Measurements from ENCODE around the gene ABL2.
A peak's percentile ranks its signal among the peaks of the same experiment; 100 is the strongest.
"Not testable (repeated sequence)": the region's sequence is repeated elsewhere in the genome, so short reads cannot be mapped to it uniquely, and the experiment has no call there.

The ABL2 gene

DNA sequence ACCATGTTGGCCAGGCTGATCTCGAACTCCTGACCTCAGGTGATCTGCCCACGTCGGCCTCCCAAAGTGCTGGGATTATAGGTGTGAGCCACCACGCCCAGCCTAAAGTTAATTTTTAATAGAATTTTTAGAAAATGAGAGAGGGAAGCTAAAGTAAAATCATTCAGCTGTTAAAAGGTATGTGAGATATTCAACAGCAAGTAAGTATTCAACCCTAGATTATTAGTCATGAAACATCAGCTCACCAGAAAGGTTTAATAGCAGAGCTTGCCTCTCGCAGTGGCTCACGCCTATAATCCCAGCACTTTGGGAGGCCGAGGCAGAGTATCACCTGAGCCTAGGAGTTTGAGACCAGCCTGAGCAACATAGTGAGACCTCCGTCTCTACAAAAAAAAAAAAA is 5.0 kb downstream of the ABL2 start:
- H3K4me3 ChIP-seq, H3K27ac ChIP-seq: not testable (repeated sequence)

DNA sequence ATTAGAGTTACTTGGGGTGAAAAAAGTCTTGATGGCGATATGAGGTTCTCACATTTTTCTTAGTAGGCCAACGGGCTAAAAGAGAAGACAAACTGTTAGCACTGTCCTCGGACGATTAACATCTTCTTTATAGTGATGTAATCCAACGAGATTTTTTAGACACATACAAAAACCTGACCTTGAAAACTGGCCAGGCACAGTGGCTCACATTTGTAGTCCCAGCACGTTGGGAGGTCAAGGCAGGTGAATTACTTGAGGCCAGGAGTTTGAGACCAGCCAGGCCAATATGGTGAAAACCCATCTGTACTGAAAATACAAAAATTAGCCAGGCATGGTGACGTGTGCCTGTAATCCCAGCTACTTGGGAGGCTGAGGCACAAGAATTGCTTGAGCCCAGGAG is 8.4 kb downstream of the ABL2 start:
- not testable (repeated sequence) for H3K27ac ChIP-seq, H3K4me3 ChIP-seq

DNA sequence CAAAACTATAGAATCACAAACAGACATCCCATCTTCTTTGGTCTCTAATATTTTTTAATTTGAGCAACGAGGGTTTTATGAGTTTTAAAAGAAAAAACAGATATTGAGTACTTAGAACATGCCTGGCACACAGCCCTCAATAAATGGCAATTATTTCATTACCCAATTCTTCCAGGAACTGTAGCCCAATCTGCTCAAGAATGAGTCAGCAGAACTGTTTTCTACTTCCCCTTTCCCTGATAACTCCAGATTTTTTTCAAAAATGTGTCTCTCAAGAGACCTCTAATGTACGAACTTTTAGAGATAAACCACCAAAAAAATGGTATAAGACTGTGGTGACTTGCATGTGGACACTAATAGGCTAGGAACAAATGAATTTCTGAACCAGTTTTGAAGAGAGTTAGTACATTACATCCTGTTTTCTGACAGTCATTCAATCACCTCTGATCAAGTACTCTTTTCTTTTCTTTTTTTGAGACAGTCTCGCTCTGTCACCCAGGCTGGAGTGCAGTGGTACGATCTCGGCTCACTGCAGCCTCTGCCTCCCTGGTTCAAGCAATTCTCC is 11.5 kb downstream of the ABL2 start:
- no peak overlapping the region for H3K4me3 ChIP-seq

DNA sequence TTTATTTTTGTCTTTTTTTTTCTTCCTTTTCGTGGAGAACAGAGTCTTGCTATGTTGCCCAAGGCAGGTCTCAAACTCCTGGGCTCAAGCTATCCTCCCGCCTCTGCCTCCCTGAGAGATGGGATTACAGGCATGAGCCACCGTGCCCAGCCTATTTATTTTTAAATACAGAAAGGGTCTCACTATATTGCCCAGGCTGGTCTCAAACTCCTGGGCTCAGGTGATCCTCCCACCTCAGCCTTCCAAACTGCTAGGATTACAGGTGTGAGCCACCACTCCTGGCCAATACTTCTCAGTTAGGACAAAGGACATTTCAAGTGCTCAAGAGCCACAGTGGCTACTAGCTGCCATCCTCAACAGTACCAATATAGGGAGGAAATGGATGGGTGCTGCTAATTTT is 16.2 kb downstream of the ABL2 start:
- H3K4me3 ChIP-seq, H3K27ac ChIP-seq: not testable (repeated sequence)

More for the DNA sequence above, 11.5 kb downstream of the ABL2 start:
- peak overlapping the region in 17 of 21 experiments; percentile 10 to 78 (median 56) for H3K27ac ChIP-seq

DNA sequence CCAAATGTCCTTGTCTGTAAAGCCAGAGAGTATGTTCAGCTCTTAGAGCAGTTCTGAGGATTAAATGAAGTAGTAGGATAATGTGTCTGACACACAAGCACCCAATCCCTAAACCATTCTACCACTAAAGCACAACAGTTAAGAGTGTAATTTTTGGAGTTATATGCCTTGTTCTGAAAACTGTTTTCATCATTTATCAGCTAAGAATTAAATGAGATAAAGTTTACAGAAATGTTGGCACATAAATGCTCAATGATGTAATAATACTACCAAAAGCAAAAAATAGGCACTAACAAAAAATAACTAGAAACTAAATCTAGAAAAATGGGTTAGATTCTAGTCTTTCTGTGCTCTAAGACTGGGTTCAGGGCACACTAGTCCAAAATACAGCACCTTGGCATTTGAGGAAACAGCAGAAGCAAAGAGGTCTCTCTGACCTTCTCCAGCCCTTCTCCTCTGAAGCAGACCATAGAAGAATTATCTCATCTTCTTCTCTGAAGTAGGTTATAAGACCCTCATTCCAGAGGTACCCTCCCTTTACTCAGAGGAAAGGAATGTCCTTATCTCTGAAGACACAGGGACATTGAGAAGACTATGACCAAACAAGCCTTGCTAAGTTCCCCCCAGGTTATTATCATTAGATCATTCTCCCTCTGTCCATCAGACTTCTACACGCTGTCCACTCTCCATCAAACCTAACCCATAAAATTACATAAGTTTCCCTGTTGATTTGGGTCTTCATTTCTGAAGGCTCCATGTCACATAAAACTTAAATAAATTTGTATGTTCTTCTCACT is 20.6 kb downstream of the ABL2 start:
- no peak overlapping the region for H3K27ac ChIP-seq

DNA sequence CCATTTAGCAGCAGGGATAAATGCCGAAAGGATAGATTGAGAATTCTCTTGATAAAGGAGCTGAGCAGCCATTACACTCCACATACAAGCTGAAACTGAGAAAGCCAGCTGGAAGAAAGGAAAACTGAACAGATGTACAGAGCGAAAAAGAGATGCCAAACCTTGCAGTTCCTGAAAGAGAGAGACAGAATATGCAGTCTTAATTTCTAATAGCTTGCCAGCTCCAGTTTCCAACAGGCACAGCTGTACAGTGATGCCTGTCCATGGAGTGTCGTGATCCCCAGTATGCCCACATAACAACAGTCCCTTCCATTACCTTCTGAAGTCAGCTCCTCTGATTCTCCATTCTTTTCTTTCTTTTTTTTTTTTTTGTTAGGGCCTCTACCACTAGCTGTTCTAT is 22.7 kb downstream of the ABL2 start:
- Histone ChIP-seq H3K4me3 (no peak overlapping the region), H3K27ac (no peak overlapping the region)

More for the DNA sequence above, 20.6 kb downstream of the ABL2 start:
- no peak overlapping the region for H3K4me3 ChIP-seq

DNA sequence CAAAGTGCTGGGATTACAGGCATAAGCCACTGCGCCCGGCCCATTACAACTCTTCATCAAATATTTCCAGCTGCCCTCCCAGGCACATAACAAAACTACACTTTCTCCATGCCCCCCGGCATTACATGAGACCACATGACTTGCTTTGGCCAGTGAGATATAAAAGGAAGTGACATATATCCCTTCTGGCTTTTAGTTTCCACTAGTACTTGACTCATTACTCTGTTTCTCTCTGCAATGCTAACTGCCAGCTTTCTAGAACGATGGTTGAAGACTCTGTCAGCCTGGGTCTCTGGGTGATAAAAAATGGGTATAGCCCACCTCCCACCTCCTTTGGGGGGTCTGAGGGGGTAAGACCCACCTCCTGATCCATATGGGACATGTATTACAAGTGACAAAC is 24.2 kb downstream of the ABL2 start:
- no peak overlapping the region for H3K27ac ChIP-seq
- H3K4me3 ChIP-seq: no peak overlapping the region

DNA sequence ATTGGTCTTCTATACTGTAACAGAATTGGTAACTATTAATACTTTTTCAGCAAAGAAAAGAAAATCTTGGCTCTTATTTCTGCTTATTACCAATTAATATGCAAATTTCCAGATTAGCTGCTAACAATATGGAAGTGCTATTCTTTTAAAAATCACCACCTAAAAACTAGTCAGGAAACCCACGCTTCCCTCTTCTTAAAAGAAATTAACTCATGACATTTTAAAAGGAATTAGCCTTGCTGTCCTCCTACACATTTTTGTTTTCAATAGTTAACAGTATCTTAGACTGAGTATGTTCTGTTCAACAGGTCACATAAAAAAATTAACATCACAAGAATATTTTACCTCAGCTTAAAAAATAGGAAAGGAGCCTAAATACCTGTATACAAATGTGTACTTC is 27.3 kb downstream of the ABL2 start:
- H3K4me3 ChIP-seq: no peak overlapping the region
- H3K27ac ChIP-seq: no peak overlapping the region

DNA sequence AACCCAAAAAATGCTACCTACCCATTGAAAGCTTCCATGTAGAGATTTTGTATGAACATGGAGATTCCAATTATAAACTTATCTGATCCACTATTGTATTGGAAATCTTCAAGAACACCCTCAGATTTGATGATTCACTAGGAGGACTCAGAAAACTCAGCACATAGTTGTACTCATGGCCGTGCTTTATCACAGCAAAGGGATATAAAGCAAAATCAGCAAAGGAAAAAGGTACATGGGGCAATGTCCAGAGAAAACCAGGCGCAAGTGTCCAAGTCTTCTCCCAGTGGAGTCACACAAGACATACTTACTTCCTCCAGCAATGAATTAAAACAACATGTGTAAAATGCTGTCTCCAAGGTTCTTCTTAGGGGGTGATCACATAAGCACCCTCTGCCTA is 28.9 kb downstream of the ABL2 start:
- H3K4me3 ChIP-seq: no peak overlapping the region
- no peak overlapping the region for H3K27ac ChIP-seq

DNA sequence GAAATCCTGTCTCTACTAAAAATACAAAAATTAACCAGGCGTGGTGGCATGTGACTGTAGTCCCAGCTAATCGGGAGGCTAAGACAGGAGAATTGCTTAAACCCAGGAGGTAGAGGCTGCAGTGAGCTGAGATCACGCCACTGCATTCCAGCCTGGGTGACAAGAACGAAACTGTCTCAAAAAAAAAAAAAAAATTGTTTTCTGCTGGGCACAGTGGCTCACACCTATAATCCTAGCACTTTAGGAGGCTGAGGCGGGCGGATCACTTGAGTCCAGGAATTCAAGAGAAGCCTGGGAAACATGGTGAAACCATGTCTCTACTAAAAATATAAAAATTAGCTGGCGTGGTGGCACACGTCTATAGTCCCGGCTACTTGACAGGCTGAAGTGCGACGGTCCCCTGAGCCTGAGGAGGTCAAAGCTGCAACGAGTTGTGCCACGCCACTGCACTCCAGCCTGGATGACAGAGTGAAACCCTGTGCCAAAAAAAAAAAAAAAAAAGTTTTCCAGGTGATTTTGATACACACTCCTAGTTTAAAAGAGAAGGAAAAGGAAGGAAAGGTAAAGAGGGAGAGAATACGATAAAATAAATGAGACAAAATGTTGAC is 31.7 kb downstream of the ABL2 start:
- Histone ChIP-seq H3K27ac (no peak overlapping the region), H3K4me3 (no peak overlapping the region)

DNA sequence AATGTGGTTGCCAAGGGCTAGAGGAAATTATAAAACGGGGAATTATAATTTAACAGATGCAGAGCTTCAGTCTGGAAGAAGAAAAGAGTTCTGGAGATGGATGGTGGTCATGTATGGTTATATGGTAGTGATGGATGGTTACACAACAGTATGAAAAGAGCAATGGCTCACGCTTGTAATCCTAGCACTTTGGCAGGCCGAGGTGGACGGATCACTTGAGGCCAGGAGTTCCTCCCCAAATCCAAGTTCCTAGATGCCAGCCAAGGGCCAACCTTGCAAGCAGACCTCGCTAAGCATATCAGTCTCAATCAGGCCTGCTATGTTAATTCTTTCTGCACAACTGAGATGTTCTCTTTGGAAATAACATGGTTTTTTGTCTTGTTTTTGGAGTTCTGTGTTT is 33.6 kb downstream of the ABL2 start:
- H3K4me3 ChIP-seq: not testable (repeated sequence)
- H3K27ac ChIP-seq: peak overlapping the region in 1 of 21 experiments; percentile 21

DNA sequence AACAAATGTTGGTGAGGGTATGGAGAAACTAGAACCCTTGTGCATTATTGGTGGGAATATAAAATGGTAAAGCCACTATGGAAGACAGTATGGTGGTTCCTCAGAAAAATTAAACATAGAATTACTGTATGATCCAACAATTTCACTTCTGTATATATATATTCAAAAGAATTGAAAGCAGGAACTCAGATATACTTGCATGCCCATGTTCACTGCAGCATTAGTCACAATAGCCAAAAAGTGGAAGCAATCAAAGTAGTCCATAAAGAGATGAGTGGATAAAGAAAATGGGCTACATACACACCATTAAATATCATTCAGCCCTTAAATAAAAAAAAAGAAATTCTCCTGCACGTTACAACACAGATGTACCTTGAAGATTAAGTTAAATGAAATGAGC is 34.1 kb downstream of the ABL2 start:
- Histone ChIP-seq H3K27ac (peak overlapping the region in 1 of 21 experiments; percentile 21), H3K4me3 (no peak overlapping the region)

DNA sequence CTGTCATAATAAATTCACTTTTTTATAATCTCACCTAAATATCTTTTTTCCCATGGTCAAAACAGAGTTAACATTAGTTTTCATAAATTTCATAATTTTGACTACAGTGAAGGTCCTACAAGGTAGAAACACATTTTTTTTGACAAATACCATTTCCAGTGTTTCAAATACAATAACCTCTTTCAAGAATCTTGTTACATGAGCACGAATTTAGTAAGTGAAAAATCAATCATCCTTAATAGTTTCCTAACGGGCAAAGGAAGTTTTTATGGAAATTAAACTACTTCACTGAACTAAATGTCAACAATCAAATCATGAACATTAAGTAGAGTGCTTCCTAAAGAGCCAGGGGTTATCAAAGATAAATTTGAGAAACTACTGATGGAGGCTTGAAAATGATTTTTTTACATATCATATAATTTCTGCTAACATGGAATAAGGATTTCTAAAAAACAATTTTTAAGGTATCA is 35.4 kb downstream of the ABL2 start:
- H3K4me3 ChIP-seq: no peak overlapping the region
- no peak overlapping the region for H3K27ac ChIP-seq

DNA sequence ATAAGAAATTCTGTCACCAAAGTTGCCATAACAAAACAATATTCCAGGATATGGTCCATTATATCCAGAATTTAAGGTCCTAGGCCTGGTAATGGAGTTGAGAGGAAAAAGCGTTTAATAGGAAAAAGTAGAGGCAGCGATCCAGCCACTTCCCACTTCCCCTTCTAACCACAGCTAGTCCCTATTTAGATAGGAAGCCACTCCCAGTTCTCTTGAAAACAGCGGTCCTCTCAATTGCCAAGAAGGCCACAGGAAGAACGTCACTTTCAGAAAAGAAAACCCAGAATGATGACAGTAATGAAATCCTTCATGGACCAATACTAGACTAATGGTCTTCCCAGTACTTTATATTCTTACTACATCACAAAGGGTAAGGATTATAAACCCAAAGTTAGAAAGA is 38.6 kb downstream of the ABL2 start:
- Histone ChIP-seq H3K27ac (peak overlapping the region in 7 of 21 experiments; percentile 12 to 71 (median 44)), H3K4me3 (no peak overlapping the region)

DNA sequence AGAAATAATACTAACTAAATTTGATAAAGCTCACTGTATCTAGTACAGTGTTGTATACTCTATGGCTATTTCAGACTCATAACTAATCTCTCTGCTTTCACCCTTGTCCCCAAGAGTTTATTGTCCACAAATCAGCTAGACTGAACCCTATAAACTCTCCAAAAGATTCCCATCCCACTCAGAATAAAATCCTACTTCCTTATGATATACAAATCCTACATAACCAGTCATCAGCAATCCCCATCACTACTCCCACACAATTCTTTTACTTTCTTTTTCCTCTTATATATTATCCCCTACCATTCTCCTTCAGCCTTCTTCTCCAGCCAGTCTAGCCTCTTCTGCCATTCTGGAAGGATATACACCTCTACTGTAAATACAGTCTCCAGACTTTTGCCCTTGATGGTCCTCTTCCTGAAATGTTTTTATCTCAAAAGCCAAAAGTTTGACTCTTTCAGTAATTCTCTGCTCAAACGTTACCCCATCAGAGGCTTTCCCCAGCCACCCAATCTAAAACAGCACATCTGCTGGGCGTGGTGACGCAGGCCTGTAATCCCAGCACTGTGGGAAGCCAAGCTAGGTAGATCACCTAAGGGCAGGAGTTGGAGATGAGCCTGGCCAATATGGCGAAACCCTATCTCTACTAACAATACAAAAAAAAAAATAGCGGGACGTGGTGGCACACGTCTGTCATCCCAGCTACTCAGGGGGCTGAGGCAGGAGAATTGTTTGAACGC is 41.6 kb downstream of the ABL2 start:
- H3K4me3 ChIP-seq: no peak overlapping the region
- no peak overlapping the region for H3K27ac ChIP-seq

DNA sequence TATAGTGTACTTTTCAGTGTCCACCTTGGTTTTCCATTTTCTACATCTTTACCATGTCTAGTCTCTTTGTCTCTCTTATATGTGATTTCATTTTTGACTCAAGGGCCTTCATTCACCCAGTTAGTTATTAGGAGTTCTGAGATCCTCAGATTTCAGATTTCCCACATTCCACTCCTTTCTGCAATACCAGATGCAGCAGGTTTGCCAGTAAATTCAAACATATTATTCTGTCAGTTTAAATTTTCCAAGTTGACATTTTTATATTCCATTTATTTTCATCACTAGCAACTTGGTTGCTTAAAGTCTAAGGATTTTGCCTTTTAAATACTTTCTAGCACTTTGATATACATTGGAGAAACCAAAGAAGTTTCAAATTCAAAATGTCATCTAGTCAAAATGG is 42.4 kb downstream of the ABL2 start:
- no peak overlapping the region for H3K27ac ChIP-seq

DNA sequence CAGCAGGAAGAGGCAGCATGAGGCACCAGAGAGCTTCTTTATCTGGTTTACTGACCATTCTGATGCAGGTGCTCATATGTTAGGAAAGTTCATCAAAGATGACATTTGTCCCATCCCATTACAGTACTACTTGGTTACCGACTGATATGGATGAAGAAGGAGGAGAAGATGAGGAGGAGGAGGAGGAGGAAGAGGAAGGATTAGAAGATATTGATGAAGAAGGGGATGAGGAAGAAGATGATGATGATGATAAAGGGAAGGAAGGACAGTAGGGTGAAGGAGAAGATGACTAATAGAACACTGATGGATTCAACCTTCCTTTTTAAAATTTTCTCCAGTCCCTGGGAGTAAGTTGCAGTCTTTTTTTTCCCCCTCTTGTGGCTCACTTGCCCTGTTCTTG is 45.1 kb downstream of the ABL2 start:
- H3K27ac ChIP-seq: no peak overlapping the region
- H3K4me3 ChIP-seq: no peak overlapping the region

More for the DNA sequence above, 42.4 kb downstream of the ABL2 start:
- no peak overlapping the region for H3K4me3 ChIP-seq

DNA sequence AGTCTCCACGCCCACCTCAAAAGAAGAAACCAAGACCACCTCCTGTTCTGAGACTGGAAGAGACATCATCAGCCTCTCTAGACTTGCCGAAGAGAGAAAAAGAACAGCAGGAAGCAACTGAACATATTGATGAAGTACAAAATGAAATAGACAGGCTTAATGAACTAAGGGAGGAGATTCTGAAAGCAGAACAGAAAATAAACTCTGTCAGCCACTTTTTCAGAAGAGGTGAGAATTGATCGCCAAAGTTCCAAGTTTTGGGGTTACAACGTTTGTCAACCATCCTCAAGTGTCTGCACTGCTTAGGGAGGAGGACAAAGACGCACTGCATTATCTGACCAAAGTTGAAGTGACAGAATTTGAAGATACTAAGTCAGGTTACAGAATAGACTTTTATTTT is 45.6 kb downstream of the ABL2 start:
- no peak overlapping the region for H3K4me3 ChIP-seq
- no peak overlapping the region for H3K27ac ChIP-seq

DNA sequence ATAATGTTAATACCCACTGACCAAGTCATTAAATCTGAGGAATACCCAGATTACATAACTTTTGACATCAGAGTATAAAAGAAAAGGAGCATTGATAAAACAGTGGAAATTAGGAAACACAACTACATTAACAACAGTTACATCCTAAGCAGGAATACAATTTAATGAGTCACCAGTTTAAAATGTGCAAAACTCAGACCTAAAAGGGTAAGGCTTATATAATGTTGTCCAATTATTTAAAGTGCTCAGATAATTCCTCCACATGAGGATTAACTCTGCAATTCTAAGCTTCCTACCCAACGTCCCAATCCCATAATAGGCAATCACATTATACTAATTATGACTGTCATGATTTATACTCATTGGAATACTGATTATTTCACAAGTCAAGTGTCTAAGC is 50.5 kb downstream of the ABL2 start:
- Histone ChIP-seq H3K27ac (no peak overlapping the region), H3K4me3 (no peak overlapping the region)

DNA sequence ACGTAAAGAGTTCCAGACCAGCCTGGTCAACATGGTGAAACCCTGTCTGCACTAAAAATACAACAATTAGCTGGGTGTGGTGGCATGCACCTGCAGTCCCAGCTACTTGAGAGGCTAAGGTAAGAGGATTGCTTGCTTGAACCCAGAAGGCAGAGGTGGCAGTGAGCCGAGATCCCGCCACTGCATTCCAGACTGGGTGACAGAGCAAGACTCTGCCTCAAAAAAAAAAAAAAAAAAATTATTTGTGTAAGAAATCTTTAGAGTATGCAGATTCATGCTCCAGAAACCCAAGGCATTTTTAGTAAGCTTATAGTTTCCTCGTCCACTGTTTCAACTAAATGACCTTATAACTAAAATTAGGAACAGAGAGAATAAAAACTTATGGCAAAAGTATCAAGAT is 51.3 kb downstream of the ABL2 start:
- Histone ChIP-seq H3K27ac (no peak overlapping the region), H3K4me3 (no peak overlapping the region)

All from skin epidermis (tissue), 12 donors.